GM18861 (cell line): ENCODE data around the gene MSI2.
A peak's percentile ranks its signal among the peaks of the same experiment; 100 is the strongest.

Experiments
- ATAC-seq: cut with Tn5 transposase; IDR thresholded peaks from one replicate; pipeline ENCODE4 v1.9.1; 2021; ENCODE audit not compliant: unreplicated experiment

The MSI2 gene

GRCh38 chr17:57338257-57338914 is 82.1 kb downstream of the MSI2 start:
- ATAC-seq = peak; percentile 74

DNA sequence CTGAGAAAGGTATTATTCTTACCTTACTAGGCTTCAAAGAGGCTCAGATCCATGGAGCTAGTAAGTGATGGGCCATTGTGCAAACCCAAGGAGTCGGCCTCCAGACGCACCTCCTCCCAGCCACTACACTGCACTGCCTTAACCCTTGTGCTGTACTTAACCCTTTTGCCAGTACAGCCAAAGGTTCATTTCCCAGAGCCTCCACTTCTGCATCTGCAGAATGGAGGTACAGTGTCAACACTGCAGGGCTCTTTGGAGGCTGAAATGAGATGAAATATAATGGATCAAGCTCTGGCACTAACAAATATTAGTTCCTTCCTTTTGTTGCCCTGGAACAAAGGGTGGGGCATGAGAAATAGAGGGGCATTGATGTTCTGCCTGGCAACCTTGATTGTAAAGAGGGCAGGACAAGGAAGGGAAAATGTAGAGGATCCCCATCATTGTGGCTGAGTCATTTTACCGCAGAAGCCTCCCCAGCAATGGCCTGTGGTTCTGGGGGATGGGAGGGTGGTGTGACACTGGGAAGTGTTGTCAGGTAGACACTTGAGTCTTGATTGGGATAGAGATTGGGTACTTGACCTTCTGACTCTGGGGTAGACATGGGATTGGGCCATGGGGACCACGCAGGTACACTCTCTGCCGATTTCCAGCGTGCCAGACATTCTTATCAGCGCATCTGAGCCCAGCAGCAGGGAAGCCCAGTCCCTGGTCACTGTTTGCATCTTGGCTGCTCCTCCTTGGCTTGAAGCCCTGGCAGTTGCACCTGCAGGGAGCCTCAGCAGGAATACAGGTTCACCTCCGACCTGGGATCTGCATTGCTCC is 84.0 kb downstream of the MSI2 start:
- ATAC-seq = no peak

GRCh38 chr17:57341611-57342540 is 85.6 kb downstream of the MSI2 start:
- no peak for ATAC-seq

DNA sequence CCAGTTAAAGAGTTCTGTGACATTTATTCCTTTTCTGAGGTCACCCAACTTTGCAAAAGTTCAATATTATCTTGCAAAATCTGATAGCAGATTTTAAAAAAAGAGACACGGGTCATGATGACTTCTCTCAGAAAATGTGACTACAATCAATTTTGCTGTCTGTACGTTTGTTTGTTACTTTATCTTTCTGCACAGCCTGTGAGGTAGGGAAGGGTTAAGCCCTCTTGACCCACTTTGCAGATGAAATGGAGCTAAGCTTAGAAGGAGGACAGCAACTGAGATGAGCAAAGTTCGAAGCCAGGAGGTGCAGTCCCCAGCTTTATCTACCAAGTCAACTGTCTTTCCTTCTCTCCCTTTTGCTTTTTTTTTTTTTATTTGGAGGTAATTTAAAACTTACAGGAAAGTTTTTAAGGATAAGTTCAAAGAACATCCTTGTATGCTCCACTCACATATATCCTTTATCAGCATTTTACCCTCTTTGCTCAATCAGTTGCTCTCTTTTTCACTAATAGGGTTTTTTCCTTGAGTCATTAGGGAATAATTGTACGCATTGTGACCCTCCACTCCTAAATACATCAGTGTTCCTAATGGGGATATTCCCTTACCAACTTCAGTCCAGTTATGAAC is 86.8 kb downstream of the MSI2 start:
- no peak for ATAC-seq

- no peak for ATAC-seq
Observed at GRCh38 chr17:57343717-57344116, 87.4 kb downstream of the MSI2 start.

DNA sequence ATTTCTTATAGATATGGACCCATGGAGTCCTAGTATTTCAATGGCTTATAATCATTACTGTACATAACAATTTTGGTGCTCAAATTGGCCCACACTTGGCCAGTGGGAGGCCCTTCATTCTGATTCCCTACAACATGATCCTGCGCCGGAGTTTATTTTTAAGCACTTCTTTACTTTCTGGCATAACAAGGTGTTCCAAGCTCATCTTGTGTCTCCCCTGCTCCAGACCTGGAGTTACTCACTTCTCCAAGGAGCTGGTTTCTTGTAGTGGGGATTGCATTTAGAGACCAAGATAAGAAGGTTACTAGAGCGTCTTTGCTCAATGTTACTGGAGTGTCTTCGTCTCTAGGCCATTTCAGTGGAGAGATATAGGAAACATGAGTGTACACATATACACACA is 87.9 kb downstream of the MSI2 start:
- ATAC-seq = no peak

DNA sequence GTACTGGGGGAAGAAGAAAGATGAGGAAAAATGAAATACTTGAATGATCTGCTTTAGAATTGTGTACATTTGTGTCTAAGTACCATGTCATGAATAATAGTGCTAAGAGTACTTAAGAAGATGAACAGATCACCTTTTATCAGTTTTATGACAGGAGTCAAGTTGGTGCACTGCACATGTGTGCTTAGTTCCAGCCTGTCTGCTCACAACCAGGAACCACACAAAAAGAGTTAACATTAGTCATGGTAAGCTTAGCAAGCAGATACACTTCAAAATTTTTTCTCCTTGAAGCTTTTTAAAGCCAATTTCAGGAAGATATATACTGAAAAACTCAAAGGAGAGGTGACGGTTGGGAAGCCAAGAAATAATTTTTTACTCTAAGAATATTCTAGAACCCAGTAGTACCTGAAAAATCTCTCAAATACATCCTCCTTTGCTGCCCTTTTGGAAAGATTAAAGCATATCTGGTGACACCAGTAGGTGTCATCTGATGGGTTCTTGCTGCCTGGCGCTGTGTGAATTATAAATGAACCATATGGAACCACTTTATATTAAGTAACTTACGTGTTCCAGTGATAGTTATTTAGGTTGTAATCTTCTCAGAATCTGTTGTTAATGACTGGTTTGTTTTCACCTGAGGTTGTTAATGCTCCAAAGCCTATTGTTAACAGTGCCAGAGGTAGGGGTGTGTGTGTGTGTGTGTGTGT is 93.4 kb downstream of the MSI2 start:
- no peak for ATAC-seq

DNA sequence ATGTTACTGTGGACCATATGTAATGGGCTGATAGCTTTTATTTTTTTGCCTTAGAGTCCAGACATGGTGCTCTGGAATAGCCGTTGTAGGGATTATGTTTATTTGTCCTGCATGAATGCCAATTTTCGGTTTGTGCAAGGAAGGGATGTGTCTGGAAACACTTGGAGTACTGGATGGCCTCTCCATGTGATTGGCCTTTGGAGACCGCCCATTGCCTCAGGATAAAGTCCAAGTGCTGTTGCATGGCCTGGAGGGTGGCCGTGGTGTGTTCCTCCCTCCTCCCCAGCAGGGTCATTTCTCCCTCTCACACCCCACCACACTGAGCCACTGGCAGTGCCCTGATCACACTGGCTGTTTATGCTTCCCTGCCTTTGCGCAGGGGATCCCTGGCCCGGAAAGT is 93.9 kb downstream of the MSI2 start:
- no peak for ATAC-seq

DNA sequence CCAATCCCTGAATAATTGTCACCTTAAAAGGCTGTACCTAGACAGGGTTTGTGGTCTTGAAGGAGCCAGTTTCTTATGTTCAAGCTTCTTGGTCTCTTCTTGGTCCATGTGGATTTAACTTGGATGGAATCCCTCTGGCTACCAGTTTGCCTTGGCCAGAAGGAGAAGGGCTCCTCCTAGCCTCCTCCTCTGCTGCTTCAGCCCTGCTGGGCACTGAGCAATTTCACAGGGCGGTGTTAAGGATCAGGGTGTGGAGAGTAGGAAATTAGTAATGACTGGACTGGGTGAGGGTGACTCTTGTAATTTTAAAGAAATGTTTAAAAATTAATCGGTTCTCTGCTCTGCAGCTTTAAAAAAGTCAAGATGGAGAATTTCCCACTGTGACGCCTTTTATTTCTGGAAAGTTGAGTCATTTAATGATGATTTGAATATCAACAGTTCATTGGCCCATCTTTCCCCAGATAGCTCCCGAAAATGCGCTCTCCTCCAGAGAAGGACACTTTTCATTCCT is 96.4 kb downstream of the MSI2 start:
- no peak for ATAC-seq

DNA sequence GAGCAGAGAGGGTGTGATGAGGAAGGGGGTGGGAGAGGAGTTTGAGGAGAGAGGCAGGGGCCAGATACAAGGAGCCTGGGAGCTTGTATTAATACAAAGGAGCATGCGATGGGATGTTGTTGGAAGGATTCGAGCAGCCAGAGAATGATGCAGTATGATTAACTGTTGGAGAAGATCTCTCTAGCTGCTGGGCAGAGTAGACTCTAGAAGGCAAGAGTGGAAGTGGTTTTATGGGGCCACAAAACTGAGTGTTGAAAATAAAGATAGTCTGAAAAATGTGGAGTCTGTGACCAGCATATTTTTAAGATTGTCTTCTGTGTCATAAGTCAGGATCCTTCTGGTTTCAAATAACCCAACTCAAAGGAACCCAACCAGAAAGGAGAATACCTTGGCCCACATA is 98.3 kb downstream of the MSI2 start:
- no peak for ATAC-seq

- no peak for ATAC-seq
Observed at GRCh38 chr17:57355090-57355859, 99.0 kb downstream of the MSI2 start.

GRCh38 chr17:57356153-57356718 is 99.9 kb downstream of the MSI2 start:
- peak; percentile 8 for ATAC-seq

DNA sequence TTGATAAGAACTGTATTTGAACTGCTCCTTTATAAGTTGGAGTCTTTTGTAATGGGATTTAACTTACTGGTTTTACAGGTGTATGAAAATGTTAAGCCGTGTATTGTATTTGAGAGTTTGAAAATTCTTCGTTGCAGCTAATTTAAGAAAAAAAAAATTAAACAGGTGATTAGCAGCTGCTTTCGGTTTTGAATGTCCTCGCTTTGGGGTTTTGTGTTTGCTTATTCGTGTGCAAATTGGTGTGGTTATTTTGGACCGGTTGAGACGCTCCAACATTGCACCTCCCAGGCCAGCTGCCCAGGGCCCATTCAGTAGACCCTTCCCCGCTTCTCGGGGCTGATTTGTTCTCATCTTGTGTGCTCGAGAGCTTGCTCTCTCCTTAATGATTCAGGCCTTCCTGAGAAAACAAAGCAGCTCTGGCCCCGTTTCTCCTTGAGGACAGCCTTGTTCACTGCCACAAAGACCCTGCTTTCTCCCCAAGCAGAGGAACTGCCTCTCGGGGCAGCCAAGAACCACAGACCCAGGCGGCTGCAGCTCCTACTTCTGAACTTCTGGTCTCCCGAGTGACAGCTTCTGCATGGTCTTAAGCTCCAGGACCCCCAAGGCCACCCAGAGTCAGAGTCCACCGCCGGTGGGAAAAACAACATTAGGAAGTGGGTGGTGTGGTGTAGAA is 100.5 kb downstream of the MSI2 start:
- ATAC-seq = peak; percentile 31

GRCh38 chr17:57357392-57357784 is 101.1 kb downstream of the MSI2 start:
- peak; percentile 49 for ATAC-seq

GRCh38 chr17:57357830-57358430 is 101.6 kb downstream of the MSI2 start:
- peak; percentile 48 for ATAC-seq

- no peak for ATAC-seq
Observed at GRCh38 chr17:57360266-57360665, 103.9 kb downstream of the MSI2 start.

DNA sequence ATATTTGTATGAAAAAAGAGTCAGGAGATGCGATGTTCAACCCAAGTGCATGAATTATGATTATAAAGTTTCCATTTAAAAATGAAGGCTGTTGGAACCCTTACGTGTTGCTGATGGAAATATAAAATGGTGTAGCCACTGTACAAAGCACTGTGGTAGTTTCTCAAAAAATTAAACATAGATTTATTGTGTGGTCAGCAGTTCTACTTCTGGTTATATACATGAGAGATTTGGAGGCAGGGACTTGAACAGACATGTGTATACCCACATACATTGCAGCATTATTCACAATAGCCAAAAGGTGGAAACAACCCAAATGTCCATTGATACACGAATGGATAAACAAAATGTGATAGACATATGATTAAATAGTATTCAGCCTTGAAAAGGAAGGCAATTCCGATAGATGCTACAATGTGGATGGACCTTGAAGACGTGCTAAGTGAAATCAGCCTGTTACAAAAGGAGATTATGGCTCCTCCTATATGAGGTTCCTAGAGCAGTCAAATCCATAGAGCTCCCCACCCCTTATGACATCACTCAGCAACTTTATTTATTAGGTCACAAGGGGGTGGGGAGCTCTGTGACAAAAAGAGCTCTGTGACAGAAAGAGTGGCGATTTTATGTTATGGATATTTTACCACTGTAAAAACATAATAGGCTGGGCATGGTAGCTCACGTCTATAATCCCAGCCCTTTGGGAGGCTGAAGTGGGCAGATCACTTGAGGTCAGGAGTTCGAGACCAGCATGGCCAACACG is 106.7 kb downstream of the MSI2 start:
- ATAC-seq = no peak
